ENCODE results near the gene ERICH2. TPM values are rescaled to one million over a fixed set of nuclear protein-coding genes. Genes with fewer than 3 reads are reported as not detected.

Gene ERICH2
- total RNA-seq, 1 donor from 2014 or later, result 0.82 TPM

- no peak overlapping the region for H3K4me3 ChIP-seq
- TF ChIP-seq CTCF (IDR thresholded peaks at IDR 0.05; ENCODE audit: borderline replicate concordance), result no peak
- no peak for DNase-seq
- intact Hi-C loops (cut with micrococcal nuclease), result no loop called here
- H3K27ac ChIP-seq (replicated peaks), result no peak overlapping the region
- no peaks in the 10 kb centered on the region for H3K9me3 ChIP-seq (replicated peaks)
- peaks cover 14% of the 10 kb centered on the region for H3K27me3 ChIP-seq (ENCODE audit: low read depth)
- no peaks in the 10 kb centered on the region for H3K36me3 ChIP-seq
- H3K4me1 ChIP-seq, result peaks cover 21% of the 10 kb centered on the region
Observed at GRCh38 chr2:170774074-170774473, 3.9 kb downstream of the ERICH2 start.

- Histone ChIP-seq H3K36me3 (no peaks in the 10 kb centered on the region), H3K9me3 (replicated peaks) (no peaks in the 10 kb centered on the region), H3K4me1 (no peaks in the 10 kb centered on the region), H3K4me3 (no peak overlapping the region), H3K27ac (replicated peaks) (no peak overlapping the region), H3K27me3 (ENCODE audit: low read depth) (peaks cover 8% of the 10 kb centered on the region)
- intact Hi-C loops (cut with micrococcal nuclease), result no loop called here
- DNase-seq, result no peak
- TF ChIP-seq CTCF (IDR thresholded peaks at IDR 0.05; ENCODE audit: borderline replicate concordance), result no peak
Observed at GRCh38 chr2:170778900-170779299, 8.7 kb downstream of the ERICH2 start.

GRCh38 chr2:170779304-170779703 is 9.1 kb downstream of the ERICH2 start:
- TF ChIP-seq CTCF (IDR thresholded peaks at IDR 0.05; ENCODE audit: borderline replicate concordance), result no peak
- Histone ChIP-seq H3K27ac (replicated peaks) (no peak overlapping the region), H3K36me3 (no peaks in the 10 kb centered on the region), H3K4me1 (no peaks in the 10 kb centered on the region), H3K9me3 (replicated peaks) (no peaks in the 10 kb centered on the region), H3K4me3 (no peak overlapping the region), H3K27me3 (ENCODE audit: low read depth) (peaks cover 8% of the 10 kb centered on the region)
- no peak for DNase-seq
- intact Hi-C loops (cut with micrococcal nuclease), result no loop called here

GRCh38 chr2:170782673-170783072 is 12.5 kb downstream of the ERICH2 start:
- TF ChIP-seq CTCF (IDR thresholded peaks at IDR 0.05; ENCODE audit: borderline replicate concordance), result no peak
- Histone ChIP-seq H3K4me3 (no peak overlapping the region), H3K9me3 (replicated peaks) (no peaks in the 10 kb centered on the region), H3K4me1 (no peaks in the 10 kb centered on the region), H3K27me3 (ENCODE audit: low read depth) (peaks cover 10% of the 10 kb centered on the region), H3K27ac (replicated peaks) (no peak overlapping the region), H3K36me3 (no peaks in the 10 kb centered on the region)
- intact Hi-C loops (cut with micrococcal nuclease), result no loop called here
- no peak for DNase-seq

- Histone ChIP-seq H3K27me3 (ENCODE audit: low read depth) (peaks cover 9% of the 10 kb centered on the region), H3K9me3 (replicated peaks) (no peaks in the 10 kb centered on the region), H3K27ac (replicated peaks) (no peak overlapping the region), H3K4me3 (no peak overlapping the region), H3K4me1 (no peaks in the 10 kb centered on the region), H3K36me3 (no peaks in the 10 kb centered on the region)
- DNase-seq, result no peak
- TF ChIP-seq CTCF (IDR thresholded peaks at IDR 0.05; ENCODE audit: borderline replicate concordance), result no peak
- intact Hi-C loops (cut with micrococcal nuclease), result no loop called here
Observed at GRCh38 chr2:170783549-170783948, 13.4 kb downstream of the ERICH2 start.

- Histone ChIP-seq H3K27me3 (ENCODE audit: low read depth) (peaks cover 61% of the 10 kb centered on the region), H3K9me3 (replicated peaks) (no peaks in the 10 kb centered on the region), H3K4me3 (no peak overlapping the region), H3K4me1 (no peaks in the 10 kb centered on the region), H3K36me3 (no peaks in the 10 kb centered on the region), H3K27ac (replicated peaks) (no peak overlapping the region)
- TF ChIP-seq CTCF (IDR thresholded peaks at IDR 0.05; ENCODE audit: borderline replicate concordance), result no peak
- intact Hi-C loops (cut with micrococcal nuclease), result no loop called here
- no peak for DNase-seq
Observed at GRCh38 chr2:170798996-170799395, 28.8 kb downstream of the ERICH2 start.

Data from left ventricle myocardium inferior (tissue), 1 donor.